IPS-18c (cell line): ENCODE measurements around the gene IFNA8.
A peak's percentile ranks its signal among the peaks of the same experiment; 100 is the strongest.
"Not testable (repeated sequence)": the region's sequence is repeated elsewhere in the genome, so short reads cannot be mapped to it uniquely, and the experiment has no call there.

ENCODE experiments used
- H3K4me3 ChIP-seq: 2 replicates; pipeline ENCODE4 v1.7.0; 2013; ENCODE audit warnings: low read depth, mild to moderate bottlenecking, low read length, moderate library complexity; ENCODE audit not compliant: insufficient read depth
- H3K9me3 ChIP-seq: one replicate; pipeline ENCODE4 v1.6.1; 2013; ENCODE audit warnings: mild to moderate bottlenecking, low read length, moderate library complexity; ENCODE audit not compliant: control insufficient read depth, insufficient read depth

Gene IFNA8

DNA sequence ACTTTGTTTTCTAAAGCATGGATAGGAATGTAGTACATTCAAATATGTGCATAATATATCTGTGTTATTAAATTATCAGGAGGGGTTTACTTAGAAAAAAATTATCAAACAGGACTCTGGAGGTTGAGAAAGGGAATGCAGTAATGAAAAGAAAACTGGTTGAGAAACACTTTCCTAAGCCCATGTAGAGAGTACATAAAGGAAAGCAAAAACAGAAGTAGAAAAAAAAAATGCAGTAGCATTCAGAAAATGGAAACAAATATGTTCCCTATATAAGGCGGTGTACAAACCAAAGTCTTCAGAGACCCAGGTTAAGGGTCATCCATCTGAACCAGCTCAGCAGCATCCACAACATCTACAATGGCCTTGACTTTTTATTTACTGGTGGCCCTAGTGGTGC, at the start of gene IFNA8:
Gene IFNA8 (plus strand): TSS at position 301 of the 400 bp plus-strand sequence. CDS start 60 bp downstream, at position 361.
- Histone ChIP-seq H3K4me3 (no peak within 1 kb of the TSS), H3K9me3 (no peaks in the 10 kb centered on the region)

DNA sequence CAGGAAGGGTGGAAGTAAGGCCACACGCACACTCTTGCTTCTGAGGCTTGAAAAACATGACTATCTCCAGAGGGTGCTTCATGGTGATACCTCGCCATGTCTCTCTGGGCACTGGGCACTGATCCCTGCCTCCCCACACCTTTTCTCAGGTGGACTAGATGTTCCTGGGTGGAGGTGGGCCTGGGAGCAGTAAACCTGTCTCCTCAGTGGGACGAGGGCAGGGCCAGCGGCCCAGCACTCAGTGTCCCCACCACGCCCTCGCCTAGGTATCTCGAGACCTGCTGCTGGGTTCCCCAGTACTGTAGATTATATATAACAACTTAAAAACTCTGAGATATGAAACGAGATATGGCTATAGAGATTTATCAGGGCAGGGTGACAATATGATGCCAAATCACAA, 46.6 kb upstream of the IFNA8 start:
- H3K9me3 ChIP-seq = no peaks in the 10 kb centered on the region
- H3K4me3 ChIP-seq = no peak overlapping the region

DNA sequence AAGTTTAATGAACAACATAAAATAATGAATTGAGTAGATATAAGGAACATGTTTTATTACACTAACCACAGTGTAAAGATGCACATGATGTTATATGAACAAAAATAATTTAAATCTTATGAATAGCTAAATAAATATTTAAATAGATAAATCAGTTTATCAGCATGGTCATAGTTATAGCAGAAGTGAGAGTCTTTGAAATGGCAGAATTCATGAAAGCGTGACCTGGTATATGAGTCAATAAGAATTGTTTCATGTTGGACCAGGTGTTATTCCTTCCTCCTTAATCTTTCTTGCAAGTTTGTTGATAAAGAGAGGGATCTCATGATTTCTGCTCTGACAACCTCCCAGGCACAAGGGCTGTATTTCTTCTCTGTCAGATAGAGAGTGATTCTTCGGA, 41.7 kb upstream of the IFNA8 start:
- not testable (repeated sequence) for H3K4me3 ChIP-seq, H3K9me3 ChIP-seq

DNA sequence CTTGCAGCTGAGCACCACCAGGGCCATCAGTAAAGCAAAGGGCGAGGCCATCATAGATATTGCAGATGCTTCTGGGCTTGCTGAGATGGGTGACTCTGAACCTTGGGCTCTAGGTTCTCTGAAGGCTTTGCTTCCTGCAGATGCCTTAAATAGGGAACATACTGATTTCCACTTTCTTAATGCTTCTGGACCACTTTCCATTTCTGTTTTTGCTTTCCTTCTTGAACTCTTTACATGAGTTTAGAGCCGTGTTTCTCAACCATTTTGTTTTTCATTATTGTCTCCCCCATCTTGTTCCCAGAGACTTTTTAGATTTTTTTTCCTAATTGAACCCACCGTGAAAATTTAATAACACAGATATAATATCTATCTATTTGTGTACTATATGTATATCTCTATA, 41.0 kb upstream of the IFNA8 start, which contains the start of gene IFNA13:
Gene IFNA13 (minus strand): TSS at position 101 of the 400 bp plus-strand sequence. CDS start 47 bp downstream, at position 54.
- no peak within 1 kb of the TSS for H3K4me3 ChIP-seq

DNA sequence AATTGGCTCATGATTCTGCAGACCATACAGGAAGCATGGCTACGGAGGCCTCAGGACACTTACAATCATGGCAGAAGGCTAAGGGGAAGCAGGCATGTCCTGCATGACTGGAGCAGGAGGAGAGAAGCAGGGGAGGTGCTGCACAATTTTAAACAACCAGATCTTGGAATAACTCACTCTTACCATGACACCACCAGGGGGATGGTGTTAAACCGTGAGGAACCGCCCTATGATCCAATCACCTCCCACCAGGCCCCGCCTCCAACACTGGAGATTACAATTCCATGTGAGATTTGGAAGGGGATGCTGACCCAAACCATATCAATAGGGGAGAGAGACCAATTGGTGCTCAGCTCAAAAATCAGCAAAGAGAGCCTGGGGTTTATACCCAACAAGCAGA, 37.5 kb upstream of the IFNA8 start:
- not testable (repeated sequence) for H3K4me3 ChIP-seq, H3K9me3 ChIP-seq

More for the DNA sequence above, 41.0 kb upstream of the IFNA8 start, which contains the start of gene IFNA13:
- no peaks in the 10 kb centered on the region for H3K9me3 ChIP-seq

DNA sequence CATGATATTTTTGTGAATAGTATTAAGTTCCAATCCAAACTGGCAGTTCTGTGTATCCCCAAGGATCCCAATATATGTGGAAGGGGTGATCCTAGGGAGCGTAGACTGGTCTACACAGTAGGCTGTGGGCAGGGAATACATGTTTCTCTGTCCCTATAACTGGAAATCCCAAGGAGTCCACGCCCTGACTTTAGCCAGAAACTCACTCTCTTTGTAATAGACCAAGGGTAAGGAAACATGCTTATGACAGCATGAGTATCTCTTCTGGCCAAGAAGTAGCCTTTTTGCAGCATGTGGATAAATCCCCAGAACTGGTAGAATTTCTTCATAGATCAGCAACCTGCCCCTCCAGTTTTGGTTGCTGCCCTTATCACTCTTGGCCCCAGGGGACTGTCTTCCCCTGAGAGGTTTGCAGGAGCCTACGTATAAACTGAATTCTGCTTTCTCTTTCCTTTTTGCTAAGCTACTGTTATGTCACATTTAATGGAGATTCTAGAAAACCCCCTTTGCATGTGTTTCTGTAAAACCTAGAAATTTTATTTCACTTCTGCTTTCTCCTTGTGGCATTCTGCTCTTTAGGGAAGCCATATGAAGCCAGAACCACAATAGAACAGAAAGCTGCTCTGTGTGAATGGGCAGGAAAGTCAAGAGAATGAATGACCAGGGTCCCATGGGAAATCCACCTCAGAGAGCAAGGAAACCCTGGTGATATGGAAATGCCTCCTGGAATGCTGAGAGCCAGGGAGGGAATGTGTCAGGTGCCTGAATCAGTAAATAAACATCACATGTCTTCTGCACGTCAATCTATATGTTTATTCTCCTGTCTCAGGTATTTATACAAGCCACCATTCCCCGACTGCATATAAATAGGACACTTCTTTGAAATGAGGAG, 27.2 kb upstream of the IFNA8 start:
- H3K9me3 ChIP-seq = no peaks in the 10 kb centered on the region
- H3K4me3 ChIP-seq = no peak overlapping the region

DNA sequence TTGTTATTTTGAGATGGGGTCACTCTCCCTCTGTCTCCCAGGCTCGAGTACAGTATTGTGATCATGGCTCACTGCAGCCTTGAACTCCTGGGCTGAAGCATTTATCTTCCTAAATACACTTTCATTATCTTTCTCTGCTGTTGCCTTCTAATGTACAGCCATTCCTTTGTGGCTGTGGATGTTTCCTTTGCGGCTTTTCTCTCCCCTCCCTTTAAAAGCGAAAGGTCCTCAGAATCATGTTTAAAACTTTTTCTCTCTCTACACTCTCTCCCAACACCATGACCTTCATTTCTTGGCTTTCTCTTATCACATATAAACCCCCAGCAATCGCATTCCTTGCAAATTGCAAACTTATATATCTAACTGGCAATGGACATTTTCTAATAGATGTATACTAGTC, 25.3 kb upstream of the IFNA8 start:
- Histone ChIP-seq H3K4me3 (no peak overlapping the region), H3K9me3 (no peaks in the 10 kb centered on the region)

DNA sequence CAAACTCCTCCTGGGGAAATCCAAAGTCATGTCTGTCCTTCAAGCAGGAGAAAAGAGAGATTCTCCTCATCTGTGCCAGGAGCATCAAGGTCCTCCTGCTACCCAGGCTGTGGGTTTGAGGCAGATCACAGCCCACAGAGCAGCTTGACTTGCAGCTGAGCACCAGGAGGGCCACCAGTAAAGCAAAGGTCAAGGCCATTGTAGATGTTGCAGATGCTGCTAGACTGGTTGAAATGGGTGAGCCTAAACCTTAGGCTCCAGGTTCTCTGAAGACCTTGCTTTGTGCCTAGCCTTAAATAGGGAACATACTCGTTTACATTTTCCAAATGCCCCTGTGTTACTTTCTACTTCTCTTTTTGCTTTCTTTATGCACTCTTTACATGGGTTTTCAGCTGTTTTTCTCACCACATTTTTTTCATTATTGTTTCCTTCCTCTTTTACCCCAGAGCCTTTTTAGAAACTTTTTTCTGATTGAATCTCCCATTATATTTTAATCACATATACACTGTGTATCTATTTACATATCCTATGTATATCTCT, 23.7 kb upstream of the IFNA8 start, which contains the start of gene IFNA2:
Gene IFNA2 (minus strand): TSS at position 268 of the 540 bp plus-strand sequence. CDS start 69 bp downstream, at position 199.
- H3K4me3 ChIP-seq = no peak within 1 kb of the TSS
- H3K9me3 ChIP-seq = no peaks in the 10 kb centered on the region

DNA sequence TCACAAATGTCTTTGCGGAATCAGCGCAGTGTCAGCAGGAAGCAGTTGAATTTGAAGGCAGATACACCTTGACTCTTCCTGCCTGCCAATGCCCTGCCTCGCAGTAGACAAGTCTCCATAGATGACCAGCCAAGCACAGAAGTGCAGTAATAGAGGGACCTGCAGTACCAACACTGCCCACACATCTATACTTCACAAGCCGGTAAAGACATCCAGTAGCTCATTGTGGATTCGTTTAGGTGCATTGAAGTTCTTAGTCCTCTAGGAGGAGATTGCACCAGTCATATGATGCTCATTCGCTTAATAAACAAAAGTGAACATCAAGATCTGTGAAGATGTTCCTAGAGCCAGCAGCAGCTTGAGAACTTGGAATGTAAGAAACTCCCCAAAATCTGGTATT, 16.6 kb upstream of the IFNA8 start:
- no peaks in the 10 kb centered on the region for H3K9me3 ChIP-seq
- H3K4me3 ChIP-seq = no peak overlapping the region

DNA sequence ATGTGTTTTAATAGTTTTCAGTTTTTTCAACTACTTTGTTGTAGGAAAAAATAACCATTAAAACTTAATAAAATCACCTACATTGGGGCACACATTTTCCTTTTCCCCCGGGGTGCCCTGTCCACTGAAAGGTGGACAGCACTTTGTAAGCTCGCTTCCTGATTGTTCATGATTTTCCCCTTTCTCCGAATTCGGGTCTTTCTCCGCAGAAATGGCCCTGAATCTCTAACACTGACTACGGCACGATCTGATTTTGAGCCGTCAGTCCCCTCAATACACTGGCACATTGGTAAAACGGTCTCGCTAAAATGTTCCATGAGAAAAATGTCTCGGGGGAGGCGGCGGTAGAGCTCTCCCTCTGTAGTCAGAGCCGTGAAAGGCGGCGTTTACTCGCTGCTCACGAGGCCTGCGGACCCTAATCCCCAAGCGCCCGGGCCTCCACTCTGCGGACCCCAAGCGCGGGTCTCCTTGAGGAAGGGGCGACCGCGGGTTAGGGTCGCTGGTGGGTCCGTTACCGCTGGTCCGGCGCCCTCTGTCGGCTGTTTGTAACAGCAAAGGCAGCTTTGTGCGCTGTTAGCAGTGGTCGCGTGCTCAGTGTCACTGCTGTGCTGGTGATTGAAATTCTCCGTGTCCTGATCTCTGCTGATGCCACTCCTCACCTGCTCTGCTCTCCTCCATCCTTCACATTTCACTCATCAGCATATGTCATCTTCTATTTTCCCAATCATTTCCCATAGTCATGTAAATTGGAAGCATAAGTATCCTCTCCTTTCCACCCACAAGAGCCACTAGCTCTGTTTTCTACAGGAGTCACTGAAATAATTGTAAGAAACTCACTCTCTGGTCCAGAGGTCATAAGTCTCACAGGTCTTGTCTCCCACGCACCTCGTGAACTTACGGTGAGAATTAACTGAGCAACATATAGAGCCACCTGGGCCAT, 12.9 kb upstream of the IFNA8 start:
- Histone ChIP-seq H3K9me3 (no peaks in the 10 kb centered on the region), H3K4me3 (peak overlapping the region; percentile 39; the same call in 1 of the 2 replicates)

DNA sequence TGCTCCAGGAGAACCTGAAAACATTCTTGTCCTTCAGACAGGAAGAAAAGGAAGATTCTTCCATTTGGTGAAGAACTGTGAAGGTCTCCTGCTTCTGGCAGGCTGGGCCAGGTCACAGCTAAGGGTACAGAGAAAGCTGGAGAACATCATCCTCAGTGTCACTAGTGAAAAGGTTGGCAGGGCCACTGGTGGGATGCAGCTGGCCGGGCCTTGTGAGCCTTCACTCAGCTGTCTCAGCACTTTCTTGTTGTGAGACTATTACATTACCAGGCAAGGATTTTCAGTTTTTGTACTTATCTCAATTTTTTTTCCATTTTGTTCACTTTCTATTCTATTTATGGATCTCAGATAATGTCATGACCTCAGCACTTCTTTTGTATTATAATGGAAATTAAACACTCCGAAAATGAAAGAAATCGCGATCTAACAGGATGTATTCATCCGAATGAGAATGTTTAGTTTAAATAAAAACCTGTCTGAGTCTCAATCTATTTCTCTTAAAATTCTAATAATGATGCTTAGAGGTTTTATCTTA, 9.9 kb upstream of the IFNA8 start:
- no peaks in the 10 kb centered on the region for H3K9me3 ChIP-seq
- no peak overlapping the region for H3K4me3 ChIP-seq

DNA sequence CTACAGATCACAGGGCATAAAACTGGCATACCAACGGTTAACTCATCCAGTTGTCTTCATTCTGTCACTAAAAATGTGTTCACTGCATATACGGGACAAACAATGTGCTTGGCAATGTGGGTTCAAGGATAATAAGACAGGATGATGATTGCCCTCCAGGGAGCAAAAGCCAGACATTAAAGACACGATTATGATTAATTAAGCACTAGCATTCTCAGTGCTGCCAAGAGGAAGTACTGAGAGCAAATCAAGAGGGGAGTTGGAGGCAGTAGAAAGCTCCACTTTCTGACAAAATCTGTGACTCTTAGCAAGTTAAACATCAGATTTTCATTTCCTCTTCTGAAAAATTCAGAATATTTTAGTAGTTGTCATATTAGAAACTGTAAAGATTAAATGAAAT, 9.0 kb upstream of the IFNA8 start:
- no peaks in the 10 kb centered on the region for H3K9me3 ChIP-seq

DNA sequence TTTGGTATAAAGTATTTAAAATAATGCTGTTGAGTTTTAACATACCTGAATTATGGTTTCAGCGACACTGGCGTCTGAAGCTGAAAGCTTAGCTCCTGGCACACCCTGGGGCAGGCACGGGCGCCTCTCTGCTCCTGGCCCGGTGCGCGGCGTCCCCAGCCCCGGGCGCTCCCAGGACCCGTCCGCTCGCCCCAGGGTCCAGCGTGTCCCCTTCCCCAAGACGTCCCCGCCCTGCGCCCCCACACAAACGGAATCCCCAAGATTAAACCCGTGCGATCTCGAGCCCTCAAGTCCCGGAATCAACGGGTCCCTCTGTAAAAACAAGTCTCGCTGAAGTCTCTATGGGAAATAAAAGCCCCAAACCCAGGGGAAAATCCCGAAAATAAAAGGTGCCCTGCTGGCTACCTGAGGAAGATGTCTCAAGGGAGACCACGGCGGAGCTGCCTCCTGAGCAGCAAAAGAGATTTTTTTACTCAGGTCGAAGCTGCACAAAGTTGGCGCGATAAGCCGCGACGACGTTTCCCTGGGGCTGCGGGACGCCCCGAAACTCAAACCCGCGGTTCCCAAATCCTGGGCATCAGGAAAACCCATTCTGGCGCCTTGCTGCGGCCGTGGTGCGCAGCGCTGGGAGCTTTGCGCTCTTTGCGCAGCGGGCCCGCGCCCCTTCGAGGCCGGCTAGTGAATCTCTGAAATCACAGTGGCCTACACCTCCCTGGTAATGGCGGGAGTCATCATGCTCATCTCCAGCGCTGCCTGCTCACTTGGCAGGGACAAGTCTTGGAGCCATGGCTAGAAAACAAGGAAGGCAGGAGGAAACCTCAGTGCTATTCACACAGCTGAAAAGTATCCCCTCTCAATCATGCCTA, 6.3 kb upstream of the IFNA8 start:
- Histone ChIP-seq H3K4me3 (peak overlapping the region; percentile 60), H3K9me3 (no peaks in the 10 kb centered on the region)

More for the DNA sequence above, 9.0 kb upstream of the IFNA8 start:
- H3K4me3 ChIP-seq = no peak overlapping the region

DNA sequence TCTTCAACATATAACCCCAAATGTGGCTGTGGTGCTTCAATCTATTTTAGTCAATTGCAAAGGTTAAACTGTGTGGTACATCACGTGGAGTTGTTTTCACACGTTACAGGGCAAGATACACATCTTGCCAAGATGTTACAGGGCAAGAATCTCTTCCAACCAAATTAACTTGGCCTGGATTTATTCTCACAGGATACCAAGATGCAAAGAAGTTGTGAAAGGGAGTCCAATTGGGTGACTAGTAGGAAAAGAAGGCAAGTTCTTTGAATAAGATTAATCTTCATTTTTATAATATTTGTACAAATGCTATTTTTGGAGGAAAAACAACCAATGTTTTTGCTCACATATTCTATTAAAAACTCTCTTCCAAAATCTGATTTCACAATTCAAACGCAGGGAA, 4.8 kb upstream of the IFNA8 start:
- H3K9me3 ChIP-seq = no peaks in the 10 kb centered on the region
- no peak overlapping the region for H3K4me3 ChIP-seq

DNA sequence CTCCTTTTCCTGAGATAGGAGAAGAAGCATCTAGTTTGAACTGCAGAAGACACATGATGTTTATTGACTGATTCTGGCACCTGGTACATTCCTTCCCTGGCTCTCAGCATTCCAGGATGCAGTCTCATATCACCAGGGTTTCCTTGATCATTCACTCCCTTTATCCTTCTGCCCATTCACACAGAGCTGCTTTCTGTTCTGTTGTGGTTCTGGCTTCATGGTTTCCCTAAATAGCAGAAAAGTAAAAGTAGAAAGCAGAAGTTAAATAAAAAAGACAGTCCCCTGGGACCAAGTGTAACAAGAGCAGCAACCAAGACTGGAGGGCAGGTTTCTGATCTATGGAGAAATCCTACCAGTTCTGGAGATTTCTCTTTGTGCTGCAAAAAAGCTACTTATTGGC, 3.2 kb downstream of the IFNA8 start:
- Histone ChIP-seq H3K9me3 (no peaks in the 10 kb centered on the region), H3K4me3 (no peak overlapping the region)

DNA sequence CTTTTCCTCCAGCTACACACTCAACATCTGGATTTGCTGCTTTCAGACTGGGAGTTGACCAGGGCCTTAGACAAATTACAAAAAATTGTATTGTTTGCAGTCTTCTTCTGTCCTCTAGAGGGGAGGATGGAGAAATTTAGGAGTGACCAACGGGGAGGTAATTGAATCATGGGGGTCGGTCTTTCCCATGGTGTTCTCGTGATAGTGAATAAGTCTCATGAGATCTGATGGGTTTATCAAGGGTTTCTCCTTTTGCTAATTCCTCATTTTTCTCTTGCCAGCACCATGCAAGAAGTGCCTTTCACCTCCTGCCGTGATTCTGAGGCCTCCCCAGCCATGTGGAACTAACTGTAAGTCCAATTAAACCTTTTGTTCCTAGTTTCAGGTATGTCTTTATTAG, 4.2 kb downstream of the IFNA8 start:
- Histone ChIP-seq H3K4me3 (no peak overlapping the region), H3K9me3 (no peaks in the 10 kb centered on the region)
